Hepatocyte (in vitro differentiated cells): Measurements from ENCODE around the gene RSAD1.

Source experiments
- EZH2phosphoT487 ChIP-seq: fragments of 200-600 bp; sonication (generic); IDR thresholded peaks from one replicate; pipeline ENCODE4 v1.6.1; 2018; ENCODE audit warnings: antibody characterized with exemption, mild to moderate bottlenecking, low read depth, moderate library complexity; ENCODE audit not compliant: unreplicated experiment, severe bottlenecking
- TF ChIP-seq, protein P1 (sequence below): fragments of 200-600 bp; sonication (generic); IDR thresholded peaks from 2 replicates; pipeline ENCODE4 v1.5.1; 2016; ENCODE audit warnings: antibody characterized with exemption, mild to moderate bottlenecking; ENCODE audit not compliant: poor library complexity

GRCh38 chr17:50498021-50498874 is 19.6 kb downstream of the RSAD1 start:
- TF ChIP-seq, protein P1, sequence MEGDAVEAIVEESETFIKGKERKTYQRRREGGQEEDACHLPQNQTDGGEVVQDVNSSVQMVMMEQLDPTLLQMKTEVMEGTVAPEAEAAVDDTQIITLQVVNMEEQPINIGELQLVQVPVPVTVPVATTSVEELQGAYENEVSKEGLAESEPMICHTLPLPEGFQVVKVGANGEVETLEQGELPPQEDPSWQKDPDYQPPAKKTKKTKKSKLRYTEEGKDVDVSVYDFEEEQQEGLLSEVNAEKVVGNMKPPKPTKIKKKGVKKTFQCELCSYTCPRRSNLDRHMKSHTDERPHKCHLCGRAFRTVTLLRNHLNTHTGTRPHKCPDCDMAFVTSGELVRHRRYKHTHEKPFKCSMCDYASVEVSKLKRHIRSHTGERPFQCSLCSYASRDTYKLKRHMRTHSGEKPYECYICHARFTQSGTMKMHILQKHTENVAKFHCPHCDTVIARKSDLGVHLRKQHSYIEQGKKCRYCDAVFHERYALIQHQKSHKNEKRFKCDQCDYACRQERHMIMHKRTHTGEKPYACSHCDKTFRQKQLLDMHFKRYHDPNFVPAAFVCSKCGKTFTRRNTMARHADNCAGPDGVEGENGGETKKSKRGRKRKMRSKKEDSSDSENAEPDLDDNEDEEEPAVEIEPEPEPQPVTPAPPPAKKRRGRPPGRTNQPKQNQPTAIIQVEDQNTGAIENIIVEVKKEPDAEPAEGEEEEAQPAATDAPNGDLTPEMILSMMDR: no peak
- no peak for TF ChIP-seq EZH2phosphoT487
